HepG2 (cell line): ENCODE measurements around the gene HYAL1. TPM values are rescaled to one million over a fixed set of nuclear protein-coding genes. Genes with fewer than 3 reads are reported as not detected.

Experiments
- BHLHE40 ChIP-seq: IDR thresholded peaks from 2 replicates; pipeline ENCODE4 v1.6.1; 2011; ENCODE audit warnings: low read length, improper control_type of control experiment
- CERS6 ChIP-seq: sonication (generic); formaldehyde crosslinking; IDR thresholded peaks from 2 replicates; pipeline ENCODE4 v1.5.0; 2020; ENCODE audit warnings: missing genetic modification reagents
- DRAP1 ChIP-seq: IDR thresholded peaks from 2 replicates; pipeline ENCODE4 v1.6.1; 2016; ENCODE audit warnings: missing genetic modification reagents, missing compliant biosample characterization
- GLMP ChIP-seq: sonication (generic); formaldehyde crosslinking; IDR thresholded peaks from 2 replicates; pipeline ENCODE4 v1.9.0; 2021; ENCODE audit warnings: missing genetic modification reagents, mild to moderate bottlenecking, borderline replicate concordance
- IRF1 ChIP-seq: sonication (generic); formaldehyde crosslinking; IDR thresholded peaks from 2 replicates; pipeline ENCODE4 v1.4.0; 2020; ENCODE audit warnings: low read depth, mild to moderate bottlenecking, missing genetic modification reagents
- MXD1 ChIP-seq: sonication (generic); formaldehyde crosslinking; IDR thresholded peaks from 2 replicates; pipeline ENCODE4 v1.4.0; 2020; ENCODE audit warnings: mild to moderate bottlenecking, missing genetic modification reagents
- NFIC ChIP-seq: IDR thresholded peaks from 2 replicates; pipeline ENCODE4 v1.6.1; 2012; ENCODE audit warnings: mild to moderate bottlenecking, low read length, inconsistent platforms
- NFYB ChIP-seq: sonication (generic); formaldehyde crosslinking; IDR thresholded peaks from 2 replicates; pipeline ENCODE4 v1.4.0; 2020; ENCODE audit warnings: missing genetic modification reagents
- PHF8 ChIP-seq: sonication (generic); formaldehyde crosslinking; IDR thresholded peaks from 2 replicates; pipeline ENCODE4 v1.5.0; 2020; ENCODE audit warnings: missing genetic modification reagents
- SIX4 ChIP-seq: sonication (generic); formaldehyde crosslinking; IDR thresholded peaks from 2 replicates; pipeline ENCODE4 v1.4.0; 2020; ENCODE audit warnings: missing genetic modification reagents
- TCF7 ChIP-seq: sonication (generic); IDR thresholded peaks from 2 replicates; pipeline ENCODE4 v1.6.1; 2016; ENCODE audit warnings: antibody characterized with exemption, low read depth
- TFE3 ChIP-seq: IDR thresholded peaks from 2 replicates; pipeline ENCODE4 v1.6.1; 2016
- ZBTB20 ChIP-seq: sonication (generic); formaldehyde crosslinking; IDR thresholded peaks from 2 replicates; pipeline ENCODE4 v1.8.1; 2023; ENCODE audit warnings: missing genetic modification reagents, low read depth, mild to moderate bottlenecking, borderline replicate concordance
- ZBTB34 ChIP-seq: sonication (generic); formaldehyde crosslinking; IDR thresholded peaks from 2 replicates; pipeline ENCODE4 v1.8.0; 2022; ENCODE audit warnings: mild to moderate bottlenecking, missing genetic modification reagents
- ZNF414 ChIP-seq: sonication (generic); formaldehyde crosslinking; IDR thresholded peaks from 2 replicates; pipeline ENCODE4 v1.5.0; 2020; ENCODE audit warnings: missing genetic modification reagents
- ZNF441 ChIP-seq: sonication (generic); formaldehyde crosslinking; IDR thresholded peaks from 2 replicates; pipeline ENCODE4 v1.7.0; 2021; ENCODE audit warnings: missing genetic modification reagents, borderline replicate concordance
- ZNF709 ChIP-seq: sonication (generic); formaldehyde crosslinking; IDR thresholded peaks from 2 replicates; pipeline ENCODE4 v1.5.0; 2020; ENCODE audit warnings: mild to moderate bottlenecking, missing genetic modification reagents
- polyA plus RNA-seq, 8 experiments: library from polyadenylated mRNA; depleted of rRNA in 3 of 8; stranded (reverse) in 7 of 8; unstranded in 1 of 8; fragments of >200 nt; fragmentation: Illumina TruSeq in 4 of 8; extraction: Trizol in 4 of 8; gene quantifications; 2 replicates each; pipeline versions ENCODE4 v1.2.1 to v1.2.3, GENCODE V29; 2011 to 2016; ENCODE audit warnings: low read depth in 4 of 8, missing spikeins in 1 of 8, mixed read lengths in 1 of 8; ENCODE audit not compliant: insufficient read depth in 1 of 8
- total RNA-seq, 5 experiments: library from RNA; depleted of rRNA; stranded (reverse); fragments of >200 nt; fragmentation: Illumina TruSeq; extraction: Trizol; gene quantifications; 2 replicates each; pipeline ENCODE4 v1.2.3, GENCODE V29; 2016; ENCODE audit warnings: low read depth in 1 of 5

The HYAL1 gene
- total and polyA plus RNA-seq, 2 of the 13 experiments (the other 11 are each of a cell fraction or from before 2014, with no cell fraction given), result 76.5 to 193 TPM

GRCh38 chr3:50302095-50303012 is 1.0 kb downstream of the HYAL1 start (continued):
- no peak for TF ChIP-seq IRF1 (CRISPR knock-in tag)
- TF ChIP-seq ZNF414 (CRISPR knock-in tag), result peak; percentile 13; the same call in 1 of the 2 replicates
- peak; percentile 43; the same call in 1 of the 2 replicates for TF ChIP-seq MXD1 (CRISPR knock-in tag)
- no peak for TF ChIP-seq GLMP (CRISPR knock-in tag)
- TF ChIP-seq BHLHE40, result no peak
- TF ChIP-seq ZBTB20 (CRISPR knock-in tag), result no peak
- 0 out of 2 replicates have a peak, but pooled peaks have one; percentile 15 for TF ChIP-seq PHF8 (CRISPR knock-in tag)
- no peak for TF ChIP-seq TFE3
- TF ChIP-seq CERS6 (CRISPR knock-in tag), result no peak
- TF ChIP-seq ZBTB34 (CRISPR knock-in tag), result no peak; the same call in 1 of the 2 replicates
- no peak for TF ChIP-seq ZNF709 (CRISPR knock-in tag)
- no peak for TF ChIP-seq ZNF441 (CRISPR knock-in tag)
- no peak for TF ChIP-seq TCF7
- TF ChIP-seq NFIC, result no peak
- TF ChIP-seq DRAP1, result no peak
- peak; percentile 38; the same call in 1 of the 2 replicates for TF ChIP-seq NFYB
- TF ChIP-seq SIX4 (CRISPR knock-in tag), result no peak
